GM11168 (cell line): ENCODE results near the gene MAGI2.
"Not testable (repeated sequence)": the region's sequence is repeated elsewhere in the genome, so short reads cannot be mapped to it uniquely, and the experiment has no call there.

ENCODE experiments used
- in situ Hi-C: fragments of 300-500 bp; cut with MboI; formaldehyde crosslinking; loops from one replicate; pipeline ENCODE4 v1.12.0; 2022; ENCODE audit warnings: low sequenced_read_pairs; ENCODE audit not compliant: unreplicated experiment

Gene MAGI2

GRCh38 chr7:78635026-78635793 is 818.3 kb downstream of the MAGI2 start:
- in situ Hi-C loops: no loop called here

- in situ Hi-C loops: no loop called here
Observed at GRCh38 chr7:78634093-78634492, 819.4 kb downstream of the MAGI2 start.

- in situ Hi-C loops: no loop called here
Observed at GRCh38 chr7:78620920-78621319, 832.5 kb downstream of the MAGI2 start.

GRCh38 chr7:78616539-78616938 is 836.9 kb downstream of the MAGI2 start:
- in situ Hi-C loops: no loop called here

GRCh38 chr7:78609281-78609680 is 844.2 kb downstream of the MAGI2 start:
- in situ Hi-C loops: no loop called here

- in situ Hi-C loops: no loop called here
Observed at GRCh38 chr7:78607099-78607498, 846.4 kb downstream of the MAGI2 start.

- in situ Hi-C loops: no loop called here
Observed at GRCh38 chr7:78605119-78605518, 848.3 kb downstream of the MAGI2 start.

- in situ Hi-C loops: no loop called here
Observed at GRCh38 chr7:78601728-78602127, 851.7 kb downstream of the MAGI2 start.

GRCh38 chr7:78594156-78594555 is 859.3 kb downstream of the MAGI2 start:
- in situ Hi-C loops: no loop called here

- in situ Hi-C loops: no loop called here
Observed at GRCh38 chr7:78588393-78588792, 865.1 kb downstream of the MAGI2 start.

GRCh38 chr7:78587443-78588044 is 865.9 kb downstream of the MAGI2 start:
- in situ Hi-C loops: no loop called here

GRCh38 chr7:78585980-78586379 is 867.5 kb downstream of the MAGI2 start:
- in situ Hi-C loops: no loop called here

GRCh38 chr7:78578686-78579085 is 874.8 kb downstream of the MAGI2 start:
- in situ Hi-C loops: no loop called here

GRCh38 chr7:78577174-78577952 is 876.1 kb downstream of the MAGI2 start:
- in situ Hi-C loops: not testable (repeated sequence)

GRCh38 chr7:78576236-78576635 is 877.2 kb downstream of the MAGI2 start:
- in situ Hi-C loops: no loop called here

- in situ Hi-C loops: no loop called here
Observed at GRCh38 chr7:78571292-78571691, 882.2 kb downstream of the MAGI2 start.

- in situ Hi-C loops: no loop called here
Observed at GRCh38 chr7:78568690-78569089, 884.8 kb downstream of the MAGI2 start.

- in situ Hi-C loops: no loop called here
Observed at GRCh38 chr7:78567836-78568235, 885.6 kb downstream of the MAGI2 start.

- in situ Hi-C loops: no loop called here
Observed at GRCh38 chr7:78565784-78566183, 887.7 kb downstream of the MAGI2 start.

- in situ Hi-C loops: no loop called here
Observed at GRCh38 chr7:78563191-78563590, 890.3 kb downstream of the MAGI2 start.

GRCh38 chr7:78562191-78562590 is 891.3 kb downstream of the MAGI2 start:
- in situ Hi-C loops: no loop called here
